H9 (cell line): Measurements from ENCODE around the gene AMDHD2. TPM values are rescaled to one million over a fixed set of nuclear protein-coding genes. Genes with fewer than 3 reads are reported as not detected.

Experiments used
- DNase-seq: peaks from one replicate; pipeline ENCODE4 v3.0.0-alpha.2; 2017
- H2AFZ ChIP-seq: one replicate; pipeline ENCODE4 v1.6.1; 2013; ENCODE audit warnings: mild to moderate bottlenecking, low read length, control low read depth, moderate library complexity
- H2AK5ac ChIP-seq: 2 replicates; pipeline ENCODE4 v1.6.1; 2013; ENCODE audit warnings: low read length, control low read depth, mixed read lengths; ENCODE audit not compliant: insufficient read length
- H2BK120ac ChIP-seq: one replicate; pipeline ENCODE4 v1.6.1; 2013; ENCODE audit warnings: low read depth, mild to moderate bottlenecking, low read length, control low read depth, inconsistent platforms; ENCODE audit not compliant: poor library complexity, severe bottlenecking
- H2BK12ac ChIP-seq: 2 replicates; pipeline ENCODE4 v1.6.1; 2013; ENCODE audit warnings: low read length, control low read depth, mixed read lengths, low read depth; ENCODE audit not compliant: insufficient read length
- H2BK15ac ChIP-seq: 2 replicates; pipeline ENCODE4 v1.6.1; 2013; ENCODE audit warnings: low read depth, low read length, control low read depth
- H2BK20ac ChIP-seq: one replicate; pipeline ENCODE4 v1.6.1; 2013; ENCODE audit warnings: low read depth, mild to moderate bottlenecking, low read length, control low read depth, inconsistent platforms; ENCODE audit not compliant: poor library complexity, severe bottlenecking
- H2BK5ac ChIP-seq: 2 replicates; pipeline ENCODE4 v1.6.1; 2013; ENCODE audit warnings: low read length, control low read depth, mixed read lengths; ENCODE audit not compliant: insufficient read length
- H3K14ac ChIP-seq: 2 replicates; pipeline ENCODE4 v1.6.1; 2013; ENCODE audit warnings: low read length, control low read depth; ENCODE audit not compliant: insufficient read depth
- H3K18ac ChIP-seq: 2 replicates; pipeline ENCODE4 v1.6.1; 2013; ENCODE audit warnings: low read depth, mild to moderate bottlenecking, mixed read lengths, low read length, control low read depth; ENCODE audit not compliant: insufficient read length
- H3K23ac ChIP-seq: 2 replicates; pipeline ENCODE4 v1.6.1; 2013; ENCODE audit warnings: low read length, control low read depth, mixed read lengths, low read depth; ENCODE audit not compliant: insufficient read length
- H3K23me2 ChIP-seq: 2 replicates; pipeline ENCODE4 v1.6.1; 2013; ENCODE audit warnings: low read depth, mild to moderate bottlenecking, mixed read lengths, low read length, control low read depth; ENCODE audit not compliant: insufficient read length, poor library complexity, severe bottlenecking
- H3K27ac ChIP-seq: 2 replicates; pipeline ENCODE4 v1.5.1; 2013; ENCODE audit warnings: low read length, control low read depth, mixed read lengths, low read depth; ENCODE audit not compliant: insufficient read length
- H3K27me3 ChIP-seq: 2 replicates; pipeline ENCODE4 v1.6.1; 2013; ENCODE audit warnings: low read length, control low read depth, inconsistent platforms; ENCODE audit not compliant: insufficient read depth
- H3K4ac ChIP-seq: 2 replicates; pipeline ENCODE4 v1.6.1; 2013; ENCODE audit warnings: low read depth, mild to moderate bottlenecking, control low read depth, inconsistent platforms, low read length, moderate library complexity
- H3K4me1 ChIP-seq: 2 replicates; pipeline ENCODE4 v1.6.1; 2013; ENCODE audit warnings: low read length, control low read depth, inconsistent platforms; ENCODE audit not compliant: insufficient read depth
- H3K4me2 ChIP-seq: 2 replicates; pipeline ENCODE4 v1.6.1; 2013; ENCODE audit warnings: low read length, control low read depth, mixed read lengths; ENCODE audit not compliant: insufficient read length, insufficient read depth
- H3K56ac ChIP-seq: 2 replicates; pipeline ENCODE4 v1.6.1; 2013; ENCODE audit warnings: low read depth, mild to moderate bottlenecking, mixed read lengths, low read length, control low read depth; ENCODE audit not compliant: insufficient read length
- H3K79me1 ChIP-seq: 2 replicates; pipeline ENCODE4 v1.6.1; 2013; ENCODE audit warnings: low read depth, mild to moderate bottlenecking, moderate library complexity, low read length, control low read depth, inconsistent platforms; ENCODE audit not compliant: insufficient read depth, poor library complexity, severe bottlenecking
- H3K79me2 ChIP-seq: 2 replicates; pipeline ENCODE4 v1.6.1; 2013; ENCODE audit warnings: low read length, control low read depth, inconsistent platforms; ENCODE audit not compliant: insufficient read depth
- H3K9ac ChIP-seq: 2 replicates; pipeline ENCODE4 v1.6.1; 2013; ENCODE audit warnings: low read length, control low read depth, mixed read lengths; ENCODE audit not compliant: insufficient read length; ENCODE audit errors: extremely low read depth
- H3K9me3 ChIP-seq: one replicate; pipeline ENCODE4 v1.6.1; 2013; ENCODE audit warnings: low read depth, low read length, inconsistent platforms; ENCODE audit not compliant: control insufficient read depth
- H3T11ph ChIP-seq: one replicate; pipeline ENCODE4 v1.6.1; 2013; ENCODE audit warnings: mild to moderate bottlenecking, low read length, control low read depth, inconsistent platforms
- H4K20me1 ChIP-seq: one replicate; pipeline ENCODE4 v1.6.1; 2013; ENCODE audit not compliant: control insufficient read depth, insufficient read length, insufficient read depth
- H4K5ac ChIP-seq: 2 replicates; pipeline ENCODE4 v1.6.1; 2013; ENCODE audit warnings: low read depth, mild to moderate bottlenecking, mixed read lengths, low read length, control low read depth; ENCODE audit not compliant: insufficient read length
- H4K8ac ChIP-seq: replicated peaks from 2 replicates; pipeline ENCODE4 v1.6.1; 2013; ENCODE audit warnings: low read length, control low read depth, mixed read lengths, low read depth; ENCODE audit not compliant: insufficient read length
- H4K91ac ChIP-seq: 2 replicates; pipeline ENCODE4 v1.6.1; 2013; ENCODE audit warnings: low read depth, mild to moderate bottlenecking, moderate library complexity, mixed read lengths, low read length, control low read depth; ENCODE audit not compliant: insufficient read length
- H3K27ac Mint-ChIP-seq, 3 experiments: 2 replicates in 2 of 3; 3 replicates in 1 of 3; pipeline ENCODE4 v1.8.0; 2020 to 2021; ENCODE audit warnings: mixed read lengths in 3 of 3, mild to moderate bottlenecking in 1 of 3, moderate library complexity in 1 of 3
- H3K27me3 Mint-ChIP-seq: 2 replicates; pipeline ENCODE4 v1.8.0; 2021; ENCODE audit warnings: low read depth, mild to moderate bottlenecking, moderate library complexity, mixed read lengths
- H3K36me3 Mint-ChIP-seq, 3 experiments: 2 replicates in 2 of 3; 3 replicates in 1 of 3; pipeline ENCODE4 v1.8.0; 2020 to 2021; ENCODE audit warnings: low read depth in 3 of 3, mixed read lengths in 3 of 3; ENCODE audit not compliant: insufficient read depth in 1 of 3
- H3K4me1 Mint-ChIP-seq, 2 experiments: 2 replicates each; pipeline ENCODE4 v1.8.0; 2020; ENCODE audit warnings: mixed read lengths in 2 of 2
- H3K4me3 Mint-ChIP-seq, 2 experiments: 2 replicates in 1 of 2; 3 replicates in 1 of 2; pipeline ENCODE4 v1.8.0; 2020 to 2021; ENCODE audit warnings: mild to moderate bottlenecking in 2 of 2, mixed read lengths in 2 of 2, moderate library complexity in 1 of 2
- H3K9me3 Mint-ChIP-seq, 2 experiments: 2 replicates in 1 of 2; 3 replicates in 1 of 2; pipeline ENCODE4 v1.8.0; 2020; ENCODE audit warnings: mild to moderate bottlenecking in 2 of 2, mixed read lengths in 2 of 2, moderate library complexity in 1 of 2
- WGBS: extraction: QIAGEN DNeasy Blood & Tissue Kit; methylation state at CpG from one replicate; pipeline ENCODE4 v1.1.7; 2013; ENCODE audit warnings: missing lambda C conversion rate, low lambda C conversion rate, mixed read lengths; ENCODE audit not compliant: insufficient read length; ENCODE audit errors: extremely low coverage; 5-methylcytosine and 5-hydroxymethylcytosine counted together
- total RNA-seq: library from RNA; stranded (reverse); gene quantifications from 2 replicates; pipeline ENCODE4 v1.2.1, GENCODE V29; 2021
- TF ChIP-seq, protein P1 (sequence below): fragments of 200-600 bp; sonication (generic); conservative IDR thresholded peaks from 3 replicates; pipeline ENCODE4 v1.8.0; 2021; ENCODE audit warnings: antibody characterized with exemption, mild to moderate bottlenecking

AMDHD2 gene
- total RNA-seq, 1 experiment from 2014 or later = 61.5 TPM

DNA sequence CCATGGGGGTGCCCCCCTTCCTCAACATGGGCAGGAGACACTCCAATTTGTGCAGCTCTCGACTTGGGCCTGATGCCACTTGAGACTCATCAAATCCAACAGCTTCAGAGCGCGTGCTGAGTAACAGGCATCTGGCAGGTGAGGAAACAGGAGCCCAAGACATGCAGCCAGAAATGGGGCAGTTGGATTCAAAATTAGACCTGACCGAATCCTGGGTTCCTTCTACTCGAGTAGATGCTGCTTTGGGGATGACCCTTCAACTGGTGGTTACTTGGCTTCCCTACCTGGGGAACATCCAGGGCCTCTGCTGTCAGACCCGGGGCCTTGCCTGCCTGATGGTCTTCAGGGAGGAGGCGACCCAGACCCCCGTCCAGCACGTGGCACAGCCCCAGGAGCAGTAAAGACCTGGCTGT lies 49.6 kb upstream of the AMDHD2 start:
- H3K27ac ChIP-seq = no peak overlapping the region
- DNase-seq = no peak

More for the DNA sequence above, 49.6 kb upstream of the AMDHD2 start:
- H3K4me2 ChIP-seq = peak overlapping the region; percentile 8
- H3K9ac ChIP-seq = no peak overlapping the region
- H3K23me2 ChIP-seq = peaks cover 15% of the 10 kb centered on the region
- peaks cover 18% of the 10 kb centered on the region; the same call in 1 of the 2 replicates for H3K27me3 ChIP-seq
- H3K9me3 ChIP-seq = no peaks in the 10 kb centered on the region
- Mint-ChIP-seq H3K4me1 (peaks cover 21 to 25% of the 10 kb centered on the region in 2 experiments), H3K36me3 (no peaks in the 10 kb centered on the region), H3K9me3 (no peaks in the 10 kb centered on the region), H3K27ac (no peak overlapping the region), H3K27me3 (peaks cover 35% of the 10 kb centered on the region), H3K4me3 (peak overlapping the region; percentile 15 to 56; a peak in 2 of 5 replicates)
- no peak overlapping the region for H2BK5ac ChIP-seq
- no peaks in the 10 kb centered on the region for H4K20me1 ChIP-seq
- no peak overlapping the region for H2AFZ ChIP-seq
- H4K91ac ChIP-seq = no peak overlapping the region
- WGBS = no CpG with 5 or more reads among the region's 9 CpGs
- no peak overlapping the region for H4K5ac ChIP-seq
- TF ChIP-seq, protein P1, sequence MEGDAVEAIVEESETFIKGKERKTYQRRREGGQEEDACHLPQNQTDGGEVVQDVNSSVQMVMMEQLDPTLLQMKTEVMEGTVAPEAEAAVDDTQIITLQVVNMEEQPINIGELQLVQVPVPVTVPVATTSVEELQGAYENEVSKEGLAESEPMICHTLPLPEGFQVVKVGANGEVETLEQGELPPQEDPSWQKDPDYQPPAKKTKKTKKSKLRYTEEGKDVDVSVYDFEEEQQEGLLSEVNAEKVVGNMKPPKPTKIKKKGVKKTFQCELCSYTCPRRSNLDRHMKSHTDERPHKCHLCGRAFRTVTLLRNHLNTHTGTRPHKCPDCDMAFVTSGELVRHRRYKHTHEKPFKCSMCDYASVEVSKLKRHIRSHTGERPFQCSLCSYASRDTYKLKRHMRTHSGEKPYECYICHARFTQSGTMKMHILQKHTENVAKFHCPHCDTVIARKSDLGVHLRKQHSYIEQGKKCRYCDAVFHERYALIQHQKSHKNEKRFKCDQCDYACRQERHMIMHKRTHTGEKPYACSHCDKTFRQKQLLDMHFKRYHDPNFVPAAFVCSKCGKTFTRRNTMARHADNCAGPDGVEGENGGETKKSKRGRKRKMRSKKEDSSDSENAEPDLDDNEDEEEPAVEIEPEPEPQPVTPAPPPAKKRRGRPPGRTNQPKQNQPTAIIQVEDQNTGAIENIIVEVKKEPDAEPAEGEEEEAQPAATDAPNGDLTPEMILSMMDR = no peak
- no peak overlapping the region for H3K14ac ChIP-seq
- H2BK12ac ChIP-seq = no peak overlapping the region
- H4K8ac ChIP-seq = no peak overlapping the region
- no peak overlapping the region for H3K56ac ChIP-seq
- H3K4me1 ChIP-seq = no peaks in the 10 kb centered on the region
- H2BK15ac ChIP-seq = no peak overlapping the region
- no peaks in the 10 kb centered on the region for H3K79me2 ChIP-seq
- H2BK120ac ChIP-seq = no peak overlapping the region
- H3K4ac ChIP-seq = no peak overlapping the region
- H3K18ac ChIP-seq = no peak overlapping the region
- no peak overlapping the region for H2AK5ac ChIP-seq
- H3T11ph ChIP-seq = no peak overlapping the region
- no peak overlapping the region for H2BK20ac ChIP-seq
- no peak overlapping the region for H3K23ac ChIP-seq
- H3K79me1 ChIP-seq = no peaks in the 10 kb centered on the region
